ENCODE data around the gene KRT6A. TPM values are rescaled to one million over a fixed set of nuclear protein-coding genes. Genes with fewer than 3 reads are reported as not detected.

Gene KRT6A
- total RNA-seq, 4 donors from 2014 or later, result not detected

DNA sequence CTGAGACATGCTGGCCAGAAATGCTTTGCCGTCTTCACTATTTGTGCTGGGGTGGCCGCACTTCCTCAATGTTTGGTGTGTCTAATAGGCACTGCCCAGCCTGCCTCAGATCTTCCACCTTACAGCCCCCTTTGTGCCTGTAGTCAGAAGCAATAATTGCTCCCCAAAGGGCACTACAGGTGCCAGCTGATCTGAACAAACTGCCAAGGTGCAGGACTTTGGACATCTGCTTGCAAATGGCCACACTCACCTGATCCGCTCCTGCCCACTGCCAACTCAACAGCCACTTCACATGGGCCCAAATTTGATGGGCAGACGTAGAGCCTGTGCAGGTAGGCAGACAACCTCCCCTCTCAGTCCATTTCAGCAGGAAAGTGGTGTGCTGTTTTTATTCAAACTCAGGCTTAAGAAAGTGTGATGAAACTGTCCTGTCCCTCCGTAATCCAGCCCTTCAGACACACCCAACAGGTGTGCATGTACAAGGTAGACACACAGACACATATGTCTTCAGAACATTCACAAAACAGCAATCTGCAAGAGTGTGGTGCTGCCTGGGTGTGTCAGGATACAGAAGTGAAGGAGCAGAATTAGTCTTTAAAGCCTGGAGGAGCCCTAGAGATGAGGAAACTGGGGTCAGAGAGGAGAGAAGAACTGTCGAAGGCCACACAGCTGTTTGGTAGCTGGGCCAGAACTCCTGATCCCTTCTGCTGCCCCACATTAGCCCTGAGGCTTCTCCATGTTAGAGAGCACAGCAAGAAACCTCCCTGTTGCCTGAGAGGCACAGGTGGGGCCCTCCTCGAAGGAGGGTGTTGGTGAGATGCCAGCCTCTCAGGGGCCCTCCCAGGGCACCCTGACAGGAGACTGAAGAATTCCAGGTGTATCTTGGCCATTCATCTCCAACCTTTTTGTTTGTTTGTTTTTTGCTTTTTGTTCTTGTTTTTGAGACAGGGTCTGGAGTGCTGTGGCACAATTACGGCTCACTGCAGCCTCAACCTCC is 54.5 kb downstream of the KRT6A start:
- intact Hi-C loops (cut with DNase I; ENCODE audit: low total_unique reads) (no loop called here), in situ Hi-C loops (cut with MboI; ENCODE audit: low sequenced_read_pairs in 4 of 4) (no loop called here)
- Histone ChIP-seq H3K9me3 (no peaks in the 10 kb centered on the region), H3K4me3 (no peak overlapping the region), H3K27ac (no peak overlapping the region), H3K4me1 (no peaks in the 10 kb centered on the region), H3K36me3 (no peaks in the 10 kb centered on the region), H3K27me3 (peaks cover 0 to 9% (median 5%) of the 10 kb centered on the region in 3 donors)
- no peak for ATAC-seq
- DNase-seq, result no peak
- no peak for TF ChIP-seq POLR2A (IDR thresholded peaks at IDR 0.05)
- TF ChIP-seq, protein P1, sequence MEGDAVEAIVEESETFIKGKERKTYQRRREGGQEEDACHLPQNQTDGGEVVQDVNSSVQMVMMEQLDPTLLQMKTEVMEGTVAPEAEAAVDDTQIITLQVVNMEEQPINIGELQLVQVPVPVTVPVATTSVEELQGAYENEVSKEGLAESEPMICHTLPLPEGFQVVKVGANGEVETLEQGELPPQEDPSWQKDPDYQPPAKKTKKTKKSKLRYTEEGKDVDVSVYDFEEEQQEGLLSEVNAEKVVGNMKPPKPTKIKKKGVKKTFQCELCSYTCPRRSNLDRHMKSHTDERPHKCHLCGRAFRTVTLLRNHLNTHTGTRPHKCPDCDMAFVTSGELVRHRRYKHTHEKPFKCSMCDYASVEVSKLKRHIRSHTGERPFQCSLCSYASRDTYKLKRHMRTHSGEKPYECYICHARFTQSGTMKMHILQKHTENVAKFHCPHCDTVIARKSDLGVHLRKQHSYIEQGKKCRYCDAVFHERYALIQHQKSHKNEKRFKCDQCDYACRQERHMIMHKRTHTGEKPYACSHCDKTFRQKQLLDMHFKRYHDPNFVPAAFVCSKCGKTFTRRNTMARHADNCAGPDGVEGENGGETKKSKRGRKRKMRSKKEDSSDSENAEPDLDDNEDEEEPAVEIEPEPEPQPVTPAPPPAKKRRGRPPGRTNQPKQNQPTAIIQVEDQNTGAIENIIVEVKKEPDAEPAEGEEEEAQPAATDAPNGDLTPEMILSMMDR (IDR thresholded peaks at IDR 0.05 in 4 of 5, conservative IDR thresholded peaks at IDR 0.05 in 1 of 5), result no peak

DNA sequence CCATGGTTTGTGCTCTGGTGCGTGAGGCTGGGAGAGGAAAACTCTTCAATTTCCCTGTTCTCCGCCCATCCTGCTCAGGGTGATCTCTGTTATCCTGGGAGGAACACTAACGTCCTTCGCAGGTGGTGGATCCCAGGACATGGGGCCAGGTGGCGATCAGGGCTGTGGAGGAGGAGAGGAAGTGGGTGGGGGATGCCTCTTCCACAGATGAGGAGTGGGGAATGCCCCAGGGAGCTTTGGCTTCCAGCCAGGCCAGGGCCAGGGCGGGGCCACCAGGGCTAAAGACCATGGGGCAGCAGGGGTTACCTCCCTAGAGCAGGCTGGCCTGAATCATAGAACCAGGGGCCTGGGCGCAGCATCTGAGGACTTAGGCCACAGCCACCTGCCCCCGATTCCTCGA is 55.5 kb downstream of the KRT6A start:
- Histone ChIP-seq H3K4me1 (no peaks in the 10 kb centered on the region), H3K27ac (no peak overlapping the region), H3K27me3 (peaks cover 2 to 12% (median 9%) of the 10 kb centered on the region in 3 donors), H3K4me3 (no peak overlapping the region), H3K9me3 (no peaks in the 10 kb centered on the region), H3K36me3 (no peaks in the 10 kb centered on the region)
- in situ Hi-C loops (cut with MboI; ENCODE audit: low sequenced_read_pairs in 4 of 4) (no loop called here), intact Hi-C loops (cut with DNase I; ENCODE audit: low total_unique reads) (no loop called here)
- DNase-seq, result no peak
- no peak for ATAC-seq
- TF ChIP-seq, protein P1 (IDR thresholded peaks at IDR 0.05 in 4 of 5, conservative IDR thresholded peaks at IDR 0.05 in 1 of 5), result no peak
- no peak for TF ChIP-seq POLR2A (IDR thresholded peaks at IDR 0.05)

Other genes starting within 250 kb of the KRT6A start
- gene KRT86, start 218.6 kb downstream of the KRT6A start, total RNA-seq, result under 1 TPM in 1 of 4 donors, not detected in 3; 0.24 TPM
- not detected for gene KRT81, start 201.7 kb downstream of the KRT6A start, total RNA-seq
- gene KRT83, start 171.9 kb downstream of the KRT6A start, total RNA-seq, result under 1 TPM in 1 of 4 donors, not detected in 3; 0.13 TPM
- gene KRT85, start 125.8 kb downstream of the KRT6A start, total RNA-seq, result not detected
- gene KRT84, start 107.6 kb downstream of the KRT6A start, total RNA-seq, result not detected
- gene KRT82, start 86.9 kb downstream of the KRT6A start, total RNA-seq, result not detected
- gene KRT75, start 58.9 kb downstream of the KRT6A start, total RNA-seq, result not detected
- not detected for gene KRT6B, start 41.1 kb downstream of the KRT6A start, total RNA-seq
- gene KRT6C, start 19.5 kb downstream of the KRT6A start, total RNA-seq, result not detected
- not detected for gene KRT5, start 27.1 kb upstream of the KRT6A start, total RNA-seq
- gene KRT71, start 59.9 kb upstream of the KRT6A start, total RNA-seq, result not detected
- not detected for gene KRT74, start 80.6 kb upstream of the KRT6A start, total RNA-seq
- gene KRT72, start 108.2 kb upstream of the KRT6A start, total RNA-seq, result not detected
- not detected for gene KRT73, start 125.3 kb upstream of the KRT6A start, total RNA-seq
- not detected for gene KRT2, start 159.0 kb upstream of the KRT6A start, total RNA-seq
- not detected for gene KRT1, start 187.2 kb upstream of the KRT6A start, total RNA-seq
- gene KRT77, start 210.3 kb upstream of the KRT6A start, total RNA-seq, result not detected

Data from gastrocnemius medialis (tissue), 4 donors.